Measurements from ENCODE around the gene TIA1. TPM values are rescaled to one million over a fixed set of nuclear protein-coding genes. Genes with fewer than 3 reads are reported as not detected.
"Not testable (repeated sequence)": the region's sequence is repeated elsewhere in the genome, so short reads cannot be mapped to it uniquely, and the experiment has no call there.

The TIA1 gene
- total and polyA plus RNA-seq, 12 donors: 18.8 to 107 (median 43.2) TPM

GRCh38 chr2:70182689-70183088 is 65.7 kb downstream of the TIA1 start:
- ATAC-seq (no peak), DNase-seq (no peak)
- WGBS, 2 donors: 89 to 90% methylated on average over 4 of the region's 4 CpGs
- no peak overlapping the region for H3K27ac ChIP-seq
- H3K9me3 ChIP-seq: no peaks in the 10 kb centered on the region
- intact Hi-C loops (cut with DNase I): no loop called here
- H3K4me3 ChIP-seq: no peak overlapping the region
- no peaks in the 10 kb centered on the region for H3K27me3 ChIP-seq
- H3K4me1 ChIP-seq: no peaks in the 10 kb centered on the region
- no peak for TF ChIP-seq CTCF (IDR thresholded peaks at IDR 0.05)
- peaks cover 0 to 53% (median 22%) of the 10 kb centered on the region in 9 donors for H3K36me3 ChIP-seq

DNA sequence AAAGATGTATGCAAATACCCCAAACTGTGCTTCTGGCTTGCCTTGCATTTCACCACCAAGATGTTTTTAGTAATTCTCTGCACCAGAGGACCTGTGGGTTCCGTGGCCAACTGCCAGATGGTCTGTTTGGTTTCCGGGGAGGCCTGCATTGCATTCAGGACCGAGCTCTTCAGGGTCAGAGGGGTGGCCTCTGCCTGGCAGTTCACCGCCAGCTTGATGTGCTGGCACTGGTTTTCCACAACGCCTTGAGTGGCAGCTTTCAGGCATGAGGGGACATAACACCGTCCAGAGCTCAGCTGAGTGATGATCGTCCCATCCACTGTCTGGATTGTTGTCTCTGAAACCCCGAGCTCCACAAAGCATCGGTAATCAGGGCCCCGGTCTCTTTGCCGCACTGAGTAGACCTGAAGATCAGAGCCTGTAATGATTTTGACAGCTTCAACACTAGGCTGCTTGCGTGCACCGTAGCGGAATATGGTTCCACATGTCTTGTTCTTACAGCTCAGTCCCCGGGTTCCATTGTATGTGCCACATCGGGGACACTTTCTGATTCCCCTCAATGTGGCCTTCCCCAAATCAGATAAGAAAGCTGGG is 67.0 kb downstream of the TIA1 start:
- DNase-seq: no peak
- H3K36me3 ChIP-seq: peaks cover 0 to 65% (median 33%) of the 10 kb centered on the region in 9 donors

GRCh38 chr2:70173520-70173919 is 74.9 kb downstream of the TIA1 start:
- Histone ChIP-seq H3K4me1 (no peaks in the 10 kb centered on the region), H3K36me3 (peaks cover 0 to 100% (median 38%) of the 10 kb centered on the region in 9 donors), H3K9me3 (no peaks in the 10 kb centered on the region), H3K27me3 (no peaks in the 10 kb centered on the region), H3K4me3 (no peak overlapping the region), H3K27ac (no peak overlapping the region)
- TF ChIP-seq CTCF (IDR thresholded peaks at IDR 0.05): no peak
- intact Hi-C loops (cut with DNase I): no loop called here
- ATAC-seq (no peak), DNase-seq (no peak)
- WGBS, 2 donors: 87 to 94% methylated on average over 8 of the region's 8 CpGs

More for the DNA sequence above, 67.0 kb downstream of the TIA1 start:
- Histone ChIP-seq H3K27me3 (no peaks in the 10 kb centered on the region), H3K27ac (no peak overlapping the region), H3K4me1 (no peaks in the 10 kb centered on the region), H3K4me3 (no peak overlapping the region), H3K9me3 (no peaks in the 10 kb centered on the region)
- peak in 1 of 8 donors; percentile 22 for ATAC-seq
- intact Hi-C loops (cut with DNase I): no loop called here
- 90 to 91% methylated on average over 16 of the region's 16 CpGs for WGBS, 2 donors
- TF ChIP-seq CTCF (IDR thresholded peaks at IDR 0.05): no peak

- peaks cover 0 to 100% (median 14%) of the 10 kb centered on the region in 9 donors for H3K36me3 ChIP-seq
- WGBS, 2 donors: 97 to 98% methylated on average over 11 of the region's 11 CpGs
- H3K9me3 ChIP-seq; intact Hi-C loops (cut with DNase I); H3K27me3 ChIP-seq; ATAC-seq; H3K4me1 ChIP-seq; H3K27ac ChIP-seq; DNase-seq; H3K4me3 ChIP-seq: not testable (repeated sequence)
Measured at GRCh38 chr2:70169654-70170245, 78.7 kb downstream of the TIA1 start.

DNA sequence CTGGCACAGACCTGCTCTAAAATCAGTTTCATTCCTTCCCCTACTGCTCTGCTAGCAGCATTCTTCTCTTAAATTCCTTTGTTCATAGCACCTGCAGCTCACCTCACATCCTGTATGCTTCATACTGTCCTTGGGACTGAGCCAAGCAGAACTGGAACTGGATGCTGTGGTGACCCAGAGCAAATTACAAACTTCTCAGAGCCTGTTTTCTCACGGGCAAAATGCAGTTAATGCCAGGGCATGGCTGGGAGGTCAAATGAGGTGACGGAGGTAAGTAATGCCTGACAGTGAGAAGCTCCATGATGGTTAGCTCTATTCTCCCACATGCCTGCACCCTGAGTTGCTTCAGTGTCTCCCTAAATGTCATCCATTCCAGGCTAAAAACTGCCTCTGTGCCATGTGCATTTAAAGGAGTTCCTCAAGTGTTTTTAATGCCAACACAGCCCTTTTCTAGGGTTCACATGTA is 87.3 kb downstream of the TIA1 start:
- H3K9me3 ChIP-seq: no peaks in the 10 kb centered on the region
- no peaks in the 10 kb centered on the region for H3K4me1 ChIP-seq
- intact Hi-C loops (cut with DNase I): no loop called here
- WGBS, 2 donors: 68 to 80% methylated on average over 2 of the region's 2 CpGs
- H3K36me3 ChIP-seq: peaks cover 0 to 100% (median 24%) of the 10 kb centered on the region in 9 donors
- no peak overlapping the region for H3K4me3 ChIP-seq
- H3K27ac ChIP-seq: no peak overlapping the region
- ATAC-seq (no peak), DNase-seq (no peak)
- no peak for TF ChIP-seq CTCF (IDR thresholded peaks at IDR 0.05)
- H3K27me3 ChIP-seq: no peaks in the 10 kb centered on the region

Data from heart right ventricle (tissue), 16 donors.